ENCODE measurements around the gene PDE6B.

GRCh38 chr4:649751-650310 lies 24.5 kb downstream of the PDE6B start:
- TF ChIP-seq POLR2AphosphoS5 (IDR thresholded peaks at IDR 0.05; ENCODE audit: low read depth, low read length) (no peak), SIN3A (IDR thresholded peaks at IDR 0.05; ENCODE audit: borderline replicate concordance, insufficient read depth, low read length) (no peak), REST (IDR thresholded peaks at IDR 0.05; ENCODE audit: insufficient read depth in 1 of 2, low read depth in 2 of 2, low read length in 2 of 2) (no peak)
